ENCODE results near the gene ZNF236. TPM values are rescaled to one million over a fixed set of nuclear protein-coding genes. Genes with fewer than 3 reads are reported as not detected.
"Not testable (repeated sequence)": the region's sequence is repeated elsewhere in the genome, so short reads cannot be mapped to it uniquely, and the experiment has no call there.

Gene ZNF236
- total RNA-seq, result 28.9 and 32.5 TPM in 2 replicates
- long read RNA-seq, partial matches to known transcripts, result 14 of 19 reads
- long read RNA-seq, other reads (novel, unspliced or antisense), result 5 of 19 reads

DNA sequence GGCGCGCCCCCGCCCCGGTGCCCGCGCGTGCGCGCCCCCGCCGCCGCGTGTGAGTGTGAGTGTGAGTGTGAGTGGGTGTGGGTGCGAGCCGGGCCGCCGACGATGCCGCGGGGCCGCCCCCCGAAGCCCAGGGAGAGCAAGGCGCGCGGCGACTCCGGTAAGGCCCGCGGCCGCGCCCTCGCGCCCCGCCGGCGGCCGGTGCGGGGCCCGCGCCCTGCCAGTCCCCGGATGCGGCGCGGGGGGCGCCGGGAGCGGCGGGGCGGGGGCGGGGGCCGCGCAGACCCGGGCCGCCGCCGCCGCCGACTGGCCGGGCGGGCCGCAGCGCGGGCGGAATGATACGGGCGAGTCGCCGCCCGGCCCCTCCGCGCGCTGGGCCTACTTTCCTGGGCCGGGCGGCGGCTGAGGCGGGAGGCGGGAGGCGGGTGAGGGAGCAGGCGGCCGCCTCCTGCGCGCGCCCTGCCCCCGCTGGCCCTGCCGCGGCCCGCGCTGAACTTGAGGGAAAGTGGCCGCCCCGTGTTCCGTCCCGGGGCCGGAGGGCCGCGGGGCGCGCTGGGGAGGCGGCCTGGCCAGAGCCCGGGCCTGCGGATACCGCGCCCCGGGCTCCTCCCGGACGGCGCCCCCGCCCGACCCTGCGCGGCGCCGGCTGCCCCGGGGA is at the start of gene ZNF236:
Gene ZNF236, plus strand, starts transcription at position 52 of the 655 bp plus-strand sequence. Its CDS starts 51 bp downstream, at position 103.
- peaks cover 23% of the 10 kb centered on the region for H3K4me1 Mint-ChIP-seq (ENCODE audit: low read depth)
- peak; percentile 66 for DNase-seq (ENCODE audit: low spot score, unreplicated experiment)
- H3K27ac Mint-ChIP-seq, result peak within 1 kb of the TSS; percentile 97
- H3K4me3 Mint-ChIP-seq (ENCODE audit: low read depth), result peak within 1 kb of the TSS; percentile 91
- H3K36me3 Mint-ChIP-seq (ENCODE audit: insufficient read depth), result peaks cover 8% of the 10 kb centered on the region
- H3K9me3 Mint-ChIP-seq (ENCODE audit: low read depth), result no peaks in the 10 kb centered on the region
- H3K27me3 Mint-ChIP-seq, result no peaks in the 10 kb centered on the region
- no peak for TF ChIP-seq CTCF (IDR thresholded peaks at IDR 0.05; ENCODE audit: unreplicated experiment)

DNA sequence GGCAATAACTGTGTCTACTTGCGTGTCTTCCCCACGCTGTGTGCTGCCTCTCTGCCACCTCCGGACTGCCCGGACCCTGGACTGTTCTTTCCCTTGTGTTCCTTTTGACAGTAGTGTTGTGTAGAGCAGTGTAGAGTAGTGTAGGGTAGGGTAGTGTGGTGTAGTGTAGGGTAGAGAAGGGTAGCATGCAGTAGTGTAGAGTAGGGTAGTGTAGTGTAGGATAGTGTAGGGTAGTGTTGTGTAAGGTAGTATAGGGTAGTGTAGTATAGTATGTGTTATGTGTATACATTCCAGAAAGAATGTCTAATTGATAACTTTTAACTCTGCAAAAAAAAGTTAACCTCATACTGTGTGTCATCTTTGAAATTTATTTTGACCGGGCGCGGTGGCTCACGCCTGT is 49.7 kb upstream of the ZNF236 start:
- DNase-seq (ENCODE audit: low spot score, unreplicated experiment), result no peak
- Mint-ChIP-seq H3K27me3 (no peaks in the 10 kb centered on the region), H3K4me3 (ENCODE audit: low read depth) (no peak overlapping the region)

DNA sequence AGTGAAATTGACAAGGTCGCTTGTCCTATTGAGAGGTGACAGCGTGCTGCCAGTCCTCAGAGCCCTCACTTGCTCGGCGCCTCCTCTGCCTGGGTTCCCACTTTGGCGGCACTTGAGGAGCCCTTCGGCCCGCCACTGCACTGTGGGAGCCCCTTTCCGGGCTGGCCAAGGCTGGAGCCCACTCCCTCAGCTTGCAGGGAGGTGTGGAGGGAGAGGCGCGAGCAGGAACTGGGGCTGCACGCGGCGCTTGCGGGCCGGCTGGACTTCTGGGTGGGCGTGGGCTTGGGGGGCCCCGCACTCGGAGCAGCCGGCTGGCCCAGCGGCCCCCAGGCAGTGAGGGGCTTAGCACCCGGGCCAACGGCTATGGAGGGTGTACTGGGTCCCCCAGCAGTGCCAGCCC is 45.3 kb upstream of the ZNF236 start:
- not testable (repeated sequence) for H3K27me3 Mint-ChIP-seq; H3K9me3 Mint-ChIP-seq (ENCODE audit: low read depth); DNase-seq (ENCODE audit: low spot score, unreplicated experiment); H3K27ac Mint-ChIP-seq; H3K4me3 Mint-ChIP-seq (ENCODE audit: low read depth); H3K36me3 Mint-ChIP-seq (ENCODE audit: insufficient read depth); H3K4me1 Mint-ChIP-seq (ENCODE audit: low read depth)

More for the DNA sequence above, 49.7 kb upstream of the ZNF236 start:
- Mint-ChIP-seq H3K4me1 (ENCODE audit: low read depth) (peaks cover 17% of the 10 kb centered on the region), H3K27ac (no peak overlapping the region), H3K9me3 (ENCODE audit: low read depth) (peaks cover 22% of the 10 kb centered on the region), H3K36me3 (ENCODE audit: insufficient read depth) (peaks cover 2% of the 10 kb centered on the region)
- TF ChIP-seq CTCF (IDR thresholded peaks at IDR 0.05; ENCODE audit: unreplicated experiment), result no peak

- Mint-ChIP-seq H3K4me1 (ENCODE audit: low read depth) (no peaks in the 10 kb centered on the region), H3K9me3 (ENCODE audit: low read depth) (peaks cover 7% of the 10 kb centered on the region), H3K36me3 (ENCODE audit: insufficient read depth) (no peaks in the 10 kb centered on the region), H3K4me3 (ENCODE audit: low read depth) (no peak overlapping the region), H3K27me3 (no peaks in the 10 kb centered on the region), H3K27ac (no peak overlapping the region)
- no peak for TF ChIP-seq CTCF (IDR thresholded peaks at IDR 0.05; ENCODE audit: unreplicated experiment)
- no peak for DNase-seq (ENCODE audit: low spot score, unreplicated experiment)
Observed at GRCh38 chr18:76783786-76784484, 38.4 kb upstream of the ZNF236 start.

DNA sequence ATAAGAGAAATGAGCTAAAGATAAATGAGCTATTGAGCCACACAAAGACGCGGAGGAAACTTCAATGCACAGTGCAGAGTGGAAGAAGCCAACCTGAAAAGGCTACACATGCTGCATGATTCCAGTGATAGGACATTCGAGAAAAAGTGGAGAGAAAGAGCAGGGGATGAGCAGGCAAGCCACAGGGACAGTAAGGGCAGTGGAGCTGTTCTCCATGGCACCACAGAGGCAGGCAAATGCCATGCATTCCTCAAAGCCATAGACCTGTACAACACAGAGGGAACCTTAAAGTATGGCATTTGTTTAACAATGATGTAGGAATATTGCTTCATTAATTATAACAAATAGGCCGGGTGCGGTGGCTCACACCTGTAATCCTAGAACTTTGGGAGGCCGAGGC is 36.5 kb upstream of the ZNF236 start:
- peaks cover 12% of the 10 kb centered on the region for H3K9me3 Mint-ChIP-seq (ENCODE audit: low read depth)
- no peaks in the 10 kb centered on the region for H3K36me3 Mint-ChIP-seq (ENCODE audit: insufficient read depth)
- no peaks in the 10 kb centered on the region for H3K4me1 Mint-ChIP-seq (ENCODE audit: low read depth)
- H3K27ac Mint-ChIP-seq, result no peak overlapping the region
- TF ChIP-seq CTCF (IDR thresholded peaks at IDR 0.05; ENCODE audit: unreplicated experiment), result no peak
- no peak for DNase-seq (ENCODE audit: low spot score, unreplicated experiment)
- no peaks in the 10 kb centered on the region for H3K27me3 Mint-ChIP-seq
- no peak overlapping the region for H3K4me3 Mint-ChIP-seq (ENCODE audit: low read depth)

Measured in progenitor cell of endocrine pancreas (in vitro differentiated cells).